PC-3 (cell line): ENCODE data around the gene ERBB4. TPM values are rescaled to one million over a fixed set of nuclear protein-coding genes. Genes with fewer than 3 reads are reported as not detected.

Experiments used
- ATAC-seq: fragments of 200-7000 bp; cut with Tn5 transposase; 2 replicates; pipeline ENCODE4 v1.9.1; 2020; ENCODE audit warnings: mild to moderate bottlenecking, moderate library complexity
- BruUV-seq: library from RNA; stranded (reverse); fragments of 400-500 nt; replicated peaks from 2 replicates; lab custom pipeline; 2021; lab: Mats Ljungman, UMichigan
- CTCF ChIA-PET: fragments of 300-600 bp; sonication (Branson Sonifier 250); formaldehyde crosslinking; loops from one replicate; lab custom pipeline; 2022; ENCODE audit warnings: antibody characterized with exemption; lab: Charles Lee
- POLR2A ChIA-PET: fragments of 300-600 bp; sonication (Branson Sonifier 250); formaldehyde crosslinking; loops from one replicate; lab custom pipeline; 2022; ENCODE audit warnings: antibody characterized with exemption; ENCODE audit not compliant: unreplicated experiment; lab: Charles Lee
- DNase-seq: peaks from one replicate; pipeline ENCODE4 v3.0.0-alpha.2; 2015
- H2AFZ ChIP-seq: fragments of 300-600 bp; sonication (generic); 2 replicates; pipeline ENCODE4 v1.6.0; 2016; ENCODE audit warnings: antibody characterized with exemption, low read length
- H3F3A ChIP-seq: fragments of 300-600 bp; sonication (generic); one replicate; pipeline ENCODE4 v1.6.0; 2017; ENCODE audit warnings: antibody characterized with exemption, low read length, control low read depth, mild to moderate bottlenecking; ENCODE audit not compliant: unreplicated experiment
- H3K27ac ChIP-seq: fragments of 300-600 bp; sonication (generic); 2 replicates; pipeline ENCODE4 v1.5.1; 2016; ENCODE audit warnings: mild to moderate bottlenecking, low read length
- H3K27me3 ChIP-seq: fragments of 300-600 bp; sonication (generic); 2 replicates; pipeline ENCODE4 v1.6.1; 2016; ENCODE audit warnings: low read length, mixed read lengths
- H3K36me3 ChIP-seq: fragments of 300-600 bp; sonication (generic); 2 replicates; pipeline ENCODE4 v1.6.1; 2016; ENCODE audit warnings: low read depth, mixed run types, low read length, mixed read lengths
- H3K4me1 ChIP-seq: fragments of 300-600 bp; sonication (generic); 2 replicates; pipeline ENCODE4 v1.5.1; 2016; ENCODE audit warnings: low read length; ENCODE audit not compliant: insufficient read depth
- H3K4me2 ChIP-seq: fragments of 300-600 bp; sonication (generic); 2 replicates; pipeline ENCODE4 v1.6.0; 2016; ENCODE audit warnings: low read length
- H3K4me3 ChIP-seq: fragments of 300-600 bp; sonication (generic); 2 replicates; pipeline ENCODE4 v1.5.1; 2016; ENCODE audit warnings: mild to moderate bottlenecking, low read length, mixed read lengths
- H3K79me2 ChIP-seq: fragments of 300-600 bp; sonication (generic); 2 replicates; pipeline ENCODE4 v1.6.1; 2017; ENCODE audit warnings: low read length, mixed read lengths
- H3K9ac ChIP-seq: fragments of 300-600 bp; sonication (generic); 2 replicates; pipeline ENCODE4 v1.6.0; 2016; ENCODE audit warnings: mild to moderate bottlenecking, low read length
- H3K9me2 ChIP-seq: fragments of 300-600 bp; sonication (generic); replicated peaks from 2 replicates; pipeline ENCODE4 v1.6.1; 2016; ENCODE audit warnings: mixed run types, low read length, mixed read lengths
- H3K9me3 ChIP-seq: fragments of 300-600 bp; sonication (generic); 2 replicates; pipeline ENCODE4 v1.6.1; 2016; ENCODE audit warnings: low read length, mixed read lengths
- H4K20me1 ChIP-seq: fragments of 300-600 bp; sonication (generic); 2 replicates; pipeline ENCODE4 v1.6.1; 2016; ENCODE audit warnings: low read length, mixed read lengths
- CTCF ChIP-seq: fragments of 300-600 bp; sonication (generic); conservative IDR thresholded peaks from 2 replicates; pipeline ENCODE4 v1.5.1; 2017; ENCODE audit warnings: antibody characterized with exemption, low read depth, mild to moderate bottlenecking, low read length
- EZH2 ChIP-seq: fragments of 300-600 bp; sonication (generic); IDR thresholded peaks from one replicate; pipeline ENCODE4 v1.6.1; 2017; ENCODE audit warnings: antibody characterized with exemption, mild to moderate bottlenecking, low read length; ENCODE audit not compliant: unreplicated experiment
- EZH2phosphoT487 ChIP-seq: fragments of 300-600 bp; sonication (generic); IDR thresholded peaks from 2 replicates; pipeline ENCODE4 v1.6.1; 2018; ENCODE audit warnings: mild to moderate bottlenecking, antibody characterized with exemption, low read length, borderline replicate concordance
- intact Hi-C: fragments of 100-400 bp; cut with micrococcal nuclease; formaldehyde crosslinking; loops from 2 replicates; pipeline ENCODE4 v1.9.0; 2023
- total RNA-seq: library from RNA; depleted of rRNA; stranded (reverse); fragments of >200 nt; gene quantifications from 2 replicates; pipeline ENCODE4 v1.2.3, GENCODE V29; 2014

Gene ERBB4
- total RNA-seq, 1 experiment from 2014 or later, result under 0.01 TPM

DNA sequence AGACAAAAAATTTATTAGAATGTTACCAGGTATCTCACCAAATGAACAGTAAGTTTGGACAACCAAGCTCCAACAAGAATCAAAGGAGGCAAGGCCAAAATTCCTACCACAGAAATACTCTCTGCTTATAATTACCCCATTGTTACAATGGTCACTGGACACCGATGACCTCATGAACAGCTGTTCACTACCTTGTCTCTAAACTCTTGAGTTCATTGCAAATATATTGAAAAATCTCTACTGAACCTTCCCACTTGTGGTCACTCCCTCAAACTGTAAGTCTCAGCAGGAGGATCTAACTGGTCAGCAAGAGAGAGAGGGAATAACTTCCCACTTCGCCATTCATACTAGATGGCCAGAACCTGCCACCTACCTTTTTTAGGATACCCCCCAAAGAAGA lies 50.0 kb downstream of the ERBB4 start:
- no TSS peak for BruUV-seq
- H3K79me2 ChIP-seq, result no peaks in the 10 kb centered on the region
- H3K9ac ChIP-seq, result no peak overlapping the region
- H3K4me3 ChIP-seq, result no peak overlapping the region
- H3K27me3 ChIP-seq, result no peaks in the 10 kb centered on the region
- no peak overlapping the region for H3K27ac ChIP-seq
- DNase-seq, result no peak
- TF ChIP-seq CTCF (no peak), EZH2 (no peak), EZH2phosphoT487 (no peak)
- H3K9me2 ChIP-seq, result no peaks in the 10 kb centered on the region
- POLR2A ChIA-PET, result no interaction called here
- H3K4me2 ChIP-seq, result no peak overlapping the region
- H2AFZ ChIP-seq, result no peak overlapping the region
- no peaks in the 10 kb centered on the region for H3F3A ChIP-seq
- H3K4me1 ChIP-seq, result no peaks in the 10 kb centered on the region
- CTCF ChIA-PET, result no interaction called here
- no peaks in the 10 kb centered on the region for H3K9me3 ChIP-seq
- intact Hi-C loops, result no loop called here
- no peaks in the 10 kb centered on the region for H3K36me3 ChIP-seq
- H4K20me1 ChIP-seq, result no peaks in the 10 kb centered on the region
- no peak for ATAC-seq

- Histone ChIP-seq H3F3A (no peaks in the 10 kb centered on the region), H3K27me3 (no peaks in the 10 kb centered on the region), H3K4me3 (no peak overlapping the region), H3K4me1 (no peaks in the 10 kb centered on the region), H2AFZ (no peak overlapping the region), H3K79me2 (no peaks in the 10 kb centered on the region), H3K9me3 (no peaks in the 10 kb centered on the region), H3K36me3 (no peaks in the 10 kb centered on the region), H3K27ac (no peak overlapping the region), H4K20me1 (no peaks in the 10 kb centered on the region), H3K9me2 (no peaks in the 10 kb centered on the region), H3K4me2 (no peak overlapping the region), H3K9ac (no peak overlapping the region)
- BruUV-seq, result no TSS peak
- no peak for TF ChIP-seq EZH2
- intact Hi-C loops, result no loop called here
- DNase-seq (no peak), ATAC-seq (no peak)
- CTCF ChIA-PET, result no interaction called here
- POLR2A ChIA-PET, result no interaction called here
Observed at GRCh38 chr2:212484563-212485080, 54.0 kb downstream of the ERBB4 start.

GRCh38 chr2:212480447-212480846 lies 58.2 kb downstream of the ERBB4 start:
- Histone ChIP-seq H3K27ac (no peak overlapping the region), H3K36me3 (no peaks in the 10 kb centered on the region), H3K9me3 (no peaks in the 10 kb centered on the region), H3K27me3 (no peaks in the 10 kb centered on the region), H3K9me2 (no peaks in the 10 kb centered on the region), H3K4me3 (no peak overlapping the region), H3K79me2 (no peaks in the 10 kb centered on the region), H4K20me1 (no peaks in the 10 kb centered on the region), H3K4me2 (no peak overlapping the region), H3K9ac (no peak overlapping the region), H3K4me1 (no peaks in the 10 kb centered on the region), H2AFZ (no peak overlapping the region), H3F3A (no peaks in the 10 kb centered on the region)
- ChIA-PET POLR2A (no interaction called here), CTCF (interaction anchor here (0.7 kb wide), 1 partner anchor 370 kb away, joined by 4 read pairs; no protein-coding TSS in a partner anchor)
- TF ChIP-seq EZH2phosphoT487, result no peak
- no peak for TF ChIP-seq CTCF
- TF ChIP-seq EZH2, result no peak
- intact Hi-C loops, result no loop called here
- DNase-seq (no peak), ATAC-seq (no peak)
- no TSS peak for BruUV-seq
